ENCODE data around the gene OR4F3.
"Not testable (repeated sequence)": the region's sequence is repeated elsewhere in the genome, so short reads cannot be mapped to it uniquely, and the experiment has no call there.

OR4F3 gene

GRCh38 chr5:181366968-181367367 is at the start of gene OR4F3:
Gene OR4F3 (plus strand): TSS chr5:181367268.
- H3K27ac ChIP-seq; H3K36me3 ChIP-seq; H3K27me3 ChIP-seq; H3K4me3 ChIP-seq; H3K4me1 ChIP-seq; intact Hi-C loops (cut with DNase I; ENCODE audit: low total_unique reads); DNase-seq; H3K9me3 ChIP-seq: not testable (repeated sequence)

Measured in tibial artery (tissue), 4 donors.